ENCODE measurements around the gene TTYH1. TPM values are rescaled to one million over a fixed set of nuclear protein-coding genes. Genes with fewer than 3 reads are reported as not detected.

Gene TTYH1
- total and polyA plus RNA-seq, 9 of the 15 experiments (the other 6 are each of a cell fraction or from before 2014, with no cell fraction given): 0.08 TPM; not detected in 8

DNA sequence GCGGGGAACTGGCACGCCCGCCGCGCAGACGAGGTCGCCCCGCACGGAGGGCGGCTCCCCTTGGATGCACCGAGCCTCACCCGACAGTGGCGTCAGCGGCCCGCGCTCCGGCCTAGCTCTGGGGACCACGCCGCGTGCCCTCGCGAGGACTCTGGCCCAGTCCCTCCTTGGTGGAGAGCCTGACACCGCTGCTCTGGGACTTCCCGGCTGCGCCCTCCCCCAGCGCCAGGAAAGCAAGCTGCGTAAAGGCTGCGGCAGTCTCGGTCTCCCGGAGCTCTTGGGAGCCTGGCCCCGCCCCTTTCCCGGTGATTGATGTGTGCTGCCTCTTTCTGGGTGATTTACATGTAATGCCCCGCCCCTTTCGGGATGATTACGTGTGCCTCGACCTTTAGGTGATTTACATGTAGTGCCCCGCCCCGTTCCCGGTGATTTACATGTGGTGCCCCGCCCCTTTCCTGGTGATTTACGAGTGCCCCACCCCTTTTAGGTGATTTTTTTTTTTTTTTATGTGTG is 48.3 kb downstream of the TTYH1 start, which contains the start of gene LENG9:
LENG9 (minus strand) TSS at position 248 of the 513 bp plus-strand sequence. CDS start 252 bp downstream, outside the sequence.
- Histone ChIP-seq H3K36me3 (ENCODE audit: control insufficient read depth, insufficient read depth, low read length) (peaks cover 38% of the 10 kb centered on the region), H3K79me2 (ENCODE audit: control insufficient read depth, insufficient read depth, low read length) (no peaks in the 10 kb centered on the region), H3K9ac (ENCODE audit: insufficient read depth in 1 of 2, low read depth in 2 of 2, low read length in 2 of 2) (peak within 1 kb of the TSS; percentile 84 to 90), H3K9me3 (replicated peaks; ENCODE audit: control insufficient read depth, insufficient read depth, low read depth, low read length) (no peaks in the 10 kb centered on the region), H2AFZ (ENCODE audit: low read depth, low read length) (peak within 1 kb of the TSS; percentile 97), H3K4me3 (peak within 1 kb of the TSS; percentile 85), H4K20me1 (replicated peaks; ENCODE audit: control insufficient read depth, insufficient read depth, low read length) (peaks cover 11% of the 10 kb centered on the region; the same call in 1 of the 2 replicates), H3K4me2 (ENCODE audit: insufficient read depth, low read length) (peak within 1 kb of the TSS; percentile 87), H3K27me3 (ENCODE audit: control insufficient read depth in 2 of 2, insufficient read depth in 2 of 2, low read length in 2 of 2) (no peaks in the 10 kb centered on the region), H3K4me1 (replicated peaks in 1 of 2; ENCODE audit: control insufficient read depth in 2 of 2, insufficient read depth in 2 of 2, low read length in 2 of 2) (peaks cover 0 to 38% of the 10 kb centered on the region in 2 experiments; a peak in 2 of 5 replicates), H3K9me1 (ENCODE audit: control insufficient read depth, insufficient read depth, low read length) (no peaks in the 10 kb centered on the region), H3K27ac (ENCODE audit: extremely low read depth, low read depth, low read length) (peak within 1 kb of the TSS; percentile 95)
- BruUV-seq (replicated peaks): no TSS peak
- intact Hi-C loops (cut with micrococcal nuclease) (loop anchor here (1.0 kb wide), 1 partner anchor 14 kb away; the partner anchor contains the start of gene LENG8), in situ Hi-C loops (cut with MboI) (no loop called here)
- ChIA-PET POLR2A (interaction anchor here (0.6 to 2.0 kb wide), 6 partner anchors 9 to 562 kb away, joined by 3 to 34 read pairs (median 10); partner anchors contain the start of genes CDC42EP5 and LENG8), CTCF (ENCODE audit: low intra/inter-chr PET ratio) (no interaction called here)
- WGBS (ENCODE audit: insufficient coverage, low coverage, missing lambda C conversion rate): 22% methylated on average over 37 of the region's 41 CpGs
- peak; percentile 80 for ATAC-seq
- FAIRE-seq: peak; percentile 100
- DNase-seq (ENCODE audit: extremely low read depth in 1 of 4, low spot score in 3 of 4): peak; percentile 82 to 99 (median 88)
- TF ChIP-seq RBFOX2 (IDR thresholded peaks at IDR 0.05; ENCODE audit: low read depth, low read length): peak; percentile 61
- TF ChIP-seq, protein P1, sequence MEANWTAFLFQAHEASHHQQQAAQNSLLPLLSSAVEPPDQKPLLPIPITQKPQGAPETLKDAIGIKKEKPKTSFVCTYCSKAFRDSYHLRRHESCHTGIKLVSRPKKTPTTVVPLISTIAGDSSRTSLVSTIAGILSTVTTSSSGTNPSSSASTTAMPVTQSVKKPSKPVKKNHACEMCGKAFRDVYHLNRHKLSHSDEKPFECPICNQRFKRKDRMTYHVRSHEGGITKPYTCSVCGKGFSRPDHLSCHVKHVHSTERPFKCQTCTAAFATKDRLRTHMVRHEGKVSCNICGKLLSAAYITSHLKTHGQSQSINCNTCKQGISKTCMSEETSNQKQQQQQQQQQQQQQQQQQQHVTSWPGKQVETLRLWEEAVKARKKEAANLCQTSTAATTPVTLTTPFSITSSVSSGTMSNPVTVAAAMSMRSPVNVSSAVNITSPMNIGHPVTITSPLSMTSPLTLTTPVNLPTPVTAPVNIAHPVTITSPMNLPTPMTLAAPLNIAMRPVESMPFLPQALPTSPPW (CRISPR knock-in tag; IDR thresholded peaks at IDR 0.05): no peak; the same call in 1 of the 2 replicates
- TF ChIP-seq, protein P2, sequence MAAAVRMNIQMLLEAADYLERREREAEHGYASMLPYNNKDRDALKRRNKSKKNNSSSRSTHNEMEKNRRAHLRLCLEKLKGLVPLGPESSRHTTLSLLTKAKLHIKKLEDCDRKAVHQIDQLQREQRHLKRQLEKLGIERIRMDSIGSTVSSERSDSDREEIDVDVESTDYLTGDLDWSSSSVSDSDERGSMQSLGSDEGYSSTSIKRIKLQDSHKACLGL (CRISPR knock-in tag; IDR thresholded peaks at IDR 0.05; ENCODE audit: borderline replicate concordance, poor library complexity, severe bottlenecking): no peak
- peak; percentile 54 for TF ChIP-seq POLR2A (conservative IDR thresholded peaks at IDR 0.05)
- peak; percentile 70; the same call in 1 of the 2 replicates for TF ChIP-seq FOXP1 (CRISPR knock-in tag; IDR thresholded peaks at IDR 0.05)
- TF ChIP-seq HNRNPLL (IDR thresholded peaks at IDR 0.05; ENCODE audit: low read depth, low read length, poor library complexity, severe bottlenecking): peak; percentile 99
- TF ChIP-seq ZNF282 (CRISPR knock-in tag; IDR thresholded peaks at IDR 0.05): 0 out of 2 replicates have a peak, but pooled peaks have one; percentile 13
- TF ChIP-seq, protein P3, sequence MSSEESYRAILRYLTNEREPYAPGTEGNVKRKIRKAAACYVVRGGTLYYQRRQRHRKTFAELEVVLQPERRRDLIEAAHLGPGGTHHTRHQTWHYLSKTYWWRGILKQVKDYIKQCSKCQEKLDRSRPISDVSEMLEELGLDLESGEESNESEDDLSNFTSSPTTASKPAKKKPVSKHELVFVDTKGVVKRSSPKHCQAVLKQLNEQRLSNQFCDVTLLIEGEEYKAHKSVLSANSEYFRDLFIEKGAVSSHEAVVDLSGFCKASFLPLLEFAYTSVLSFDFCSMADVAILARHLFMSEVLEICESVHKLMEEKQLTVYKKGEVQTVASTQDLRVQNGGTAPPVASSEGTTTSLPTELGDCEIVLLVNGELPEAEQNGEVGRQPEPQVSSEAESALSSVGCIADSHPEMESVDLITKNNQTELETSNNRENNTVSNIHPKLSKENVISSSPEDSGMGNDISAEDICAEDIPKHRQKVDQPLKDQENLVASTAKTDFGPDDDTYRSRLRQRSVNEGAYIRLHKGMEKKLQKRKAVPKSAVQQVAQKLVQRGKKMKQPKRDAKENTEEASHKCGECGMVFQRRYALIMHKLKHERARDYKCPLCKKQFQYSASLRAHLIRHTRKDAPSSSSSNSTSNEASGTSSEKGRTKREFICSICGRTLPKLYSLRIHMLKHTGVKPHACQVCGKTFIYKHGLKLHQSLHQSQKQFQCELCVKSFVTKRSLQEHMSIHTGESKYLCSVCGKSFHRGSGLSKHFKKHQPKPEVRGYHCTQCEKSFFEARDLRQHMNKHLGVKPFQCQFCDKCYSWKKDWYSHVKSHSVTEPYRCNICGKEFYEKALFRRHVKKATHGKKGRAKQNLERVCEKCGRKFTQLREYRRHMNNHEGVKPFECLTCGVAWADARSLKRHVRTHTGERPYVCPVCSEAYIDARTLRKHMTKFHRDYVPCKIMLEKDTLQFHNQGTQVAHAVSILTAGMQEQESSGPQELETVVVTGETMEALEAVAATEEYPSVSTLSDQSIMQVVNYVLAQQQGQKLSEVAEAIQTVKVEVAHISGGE (CRISPR knock-in tag; IDR thresholded peaks at IDR 0.05): 0 out of 6 replicates have a peak, but pooled peaks of 1 of the 3 experiments have one; percentile 27
- no peak for TF ChIP-seq PCBP2 (IDR thresholded peaks at IDR 0.05; ENCODE audit: low read depth, low read length, poor library complexity, severe bottlenecking)
- TF ChIP-seq ZNF41 (CRISPR knock-in tag; conservative IDR thresholded peaks at IDR 0.05): no peak
- TF ChIP-seq, protein P4, sequence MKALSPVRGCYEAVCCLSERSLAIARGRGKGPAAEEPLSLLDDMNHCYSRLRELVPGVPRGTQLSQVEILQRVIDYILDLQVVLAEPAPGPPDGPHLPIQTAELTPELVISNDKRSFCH (CRISPR knock-in tag; IDR thresholded peaks at IDR 0.05): no peak
- TF ChIP-seq, protein P4 (tag; IDR thresholded peaks at IDR 0.05): 0 out of 2 replicates have a peak, but pooled peaks have one; percentile 2
- no peak for TF ChIP-seq NCOR1 (IDR thresholded peaks at IDR 0.05)
- TF ChIP-seq NELFE (IDR thresholded peaks at IDR 0.05; ENCODE audit: insufficient read depth, insufficient read length): no peak
- no peak for TF ChIP-seq ZNF174 (CRISPR knock-in tag; IDR thresholded peaks at IDR 0.05)
- TF ChIP-seq NFRKB (IDR thresholded peaks at IDR 0.05; ENCODE audit: low read depth): no peak

Data from K562 (cell line).